HFF-Myc (cell line): ENCODE data around the gene PLEKHG3.

Experiments used
- DNase-seq: peaks from one replicate; pipeline ENCODE4 v3.0.0-alpha.2; 2011; ENCODE audit warnings: low read depth; ENCODE audit errors: extremely low read depth
- H3K4me3 ChIP-seq: replicated peaks from 2 replicates; pipeline ENCODE4 v1.5.1; 2011; ENCODE audit warnings: low read depth, mild to moderate bottlenecking, control low read depth, low read length
- TF ChIP-seq, protein P1 (sequence below): IDR thresholded peaks from 2 replicates; pipeline ENCODE4 v1.5.1; 2012; ENCODE audit warnings: mild to moderate bottlenecking, low read depth, low read length, control low read depth; ENCODE audit errors: missing control alignments

PLEKHG3 gene

DNA sequence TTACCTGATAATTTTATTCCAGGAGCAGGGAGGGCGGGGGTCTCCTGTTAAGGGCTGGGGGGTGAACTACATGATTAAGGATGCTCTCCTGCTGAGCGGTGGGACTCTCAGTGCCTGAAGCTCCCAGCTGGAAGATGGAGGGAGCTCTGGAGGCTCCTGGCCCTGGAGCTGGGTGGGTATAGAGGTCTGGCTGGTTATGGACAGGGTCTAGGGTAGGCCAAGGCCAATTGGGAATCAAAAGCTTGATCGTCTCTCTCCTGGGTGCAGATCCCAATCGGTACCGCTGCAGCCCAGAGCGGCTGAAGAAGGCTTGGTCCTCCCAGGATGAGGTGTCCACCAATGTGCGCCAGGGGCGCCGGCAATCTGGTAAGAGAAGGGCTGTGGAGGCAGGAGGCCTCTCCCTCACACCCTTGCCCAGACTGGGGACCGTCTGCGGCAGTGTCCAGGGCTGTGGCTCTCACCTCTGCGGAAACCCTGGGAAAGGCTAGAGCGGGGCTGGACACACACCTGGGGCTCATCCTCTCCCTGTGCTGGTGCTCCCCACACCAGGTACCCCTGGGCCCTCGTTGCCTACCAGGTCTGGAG, 28.4 kb downstream of the PLEKHG3 start:
- no peak overlapping the region for H3K4me3 ChIP-seq
- TF ChIP-seq, protein P1, sequence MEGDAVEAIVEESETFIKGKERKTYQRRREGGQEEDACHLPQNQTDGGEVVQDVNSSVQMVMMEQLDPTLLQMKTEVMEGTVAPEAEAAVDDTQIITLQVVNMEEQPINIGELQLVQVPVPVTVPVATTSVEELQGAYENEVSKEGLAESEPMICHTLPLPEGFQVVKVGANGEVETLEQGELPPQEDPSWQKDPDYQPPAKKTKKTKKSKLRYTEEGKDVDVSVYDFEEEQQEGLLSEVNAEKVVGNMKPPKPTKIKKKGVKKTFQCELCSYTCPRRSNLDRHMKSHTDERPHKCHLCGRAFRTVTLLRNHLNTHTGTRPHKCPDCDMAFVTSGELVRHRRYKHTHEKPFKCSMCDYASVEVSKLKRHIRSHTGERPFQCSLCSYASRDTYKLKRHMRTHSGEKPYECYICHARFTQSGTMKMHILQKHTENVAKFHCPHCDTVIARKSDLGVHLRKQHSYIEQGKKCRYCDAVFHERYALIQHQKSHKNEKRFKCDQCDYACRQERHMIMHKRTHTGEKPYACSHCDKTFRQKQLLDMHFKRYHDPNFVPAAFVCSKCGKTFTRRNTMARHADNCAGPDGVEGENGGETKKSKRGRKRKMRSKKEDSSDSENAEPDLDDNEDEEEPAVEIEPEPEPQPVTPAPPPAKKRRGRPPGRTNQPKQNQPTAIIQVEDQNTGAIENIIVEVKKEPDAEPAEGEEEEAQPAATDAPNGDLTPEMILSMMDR: no peak
- DNase-seq: no peak

DNA sequence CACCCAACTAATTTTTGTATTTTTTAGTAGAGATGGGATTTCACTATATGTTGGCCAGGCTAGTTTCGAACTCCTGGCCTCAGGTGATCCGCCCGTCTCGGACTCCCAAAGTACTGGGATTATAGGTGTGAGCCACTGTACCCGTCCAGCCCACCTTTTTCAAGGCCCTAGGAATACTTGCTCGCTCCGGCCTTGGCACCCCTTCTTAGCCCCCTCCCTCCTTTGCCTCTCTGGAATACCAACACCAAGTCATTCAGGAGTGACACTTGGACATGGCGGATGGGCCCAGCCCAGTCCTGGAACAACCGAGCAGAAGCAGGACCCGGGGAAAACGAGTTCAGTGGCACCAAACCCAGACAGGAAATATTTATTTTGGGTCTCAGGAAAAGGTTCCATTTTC, 29.1 kb downstream of the PLEKHG3 start:
- TF ChIP-seq, protein P1: no peak
- DNase-seq: no peak

DNA sequence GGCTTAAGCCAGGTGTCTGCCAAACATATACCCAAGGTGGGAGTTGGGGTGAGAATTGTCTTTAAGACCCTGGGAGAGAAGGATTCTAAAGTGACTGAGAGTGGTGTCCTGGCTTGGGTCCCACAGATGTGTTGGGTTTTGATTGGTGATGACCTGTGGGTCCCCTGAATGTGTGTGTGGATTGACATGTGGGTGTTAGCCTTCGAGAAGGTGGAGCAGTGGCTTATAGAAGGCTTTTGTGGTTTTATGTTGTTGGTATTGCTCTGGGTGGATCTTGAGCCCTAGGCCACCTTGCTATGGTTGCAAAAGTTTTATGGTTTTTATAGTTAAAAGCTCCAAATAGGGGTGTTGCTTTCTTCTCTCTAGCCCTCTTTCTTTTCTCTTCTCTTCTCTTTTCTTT, 29.7 kb downstream of the PLEKHG3 start:
- DNase-seq: no peak
- H3K4me3 ChIP-seq: no peak overlapping the region
- TF ChIP-seq, protein P1: no peak

More for the DNA sequence above, 29.1 kb downstream of the PLEKHG3 start:
- no peak overlapping the region for H3K4me3 ChIP-seq

DNA sequence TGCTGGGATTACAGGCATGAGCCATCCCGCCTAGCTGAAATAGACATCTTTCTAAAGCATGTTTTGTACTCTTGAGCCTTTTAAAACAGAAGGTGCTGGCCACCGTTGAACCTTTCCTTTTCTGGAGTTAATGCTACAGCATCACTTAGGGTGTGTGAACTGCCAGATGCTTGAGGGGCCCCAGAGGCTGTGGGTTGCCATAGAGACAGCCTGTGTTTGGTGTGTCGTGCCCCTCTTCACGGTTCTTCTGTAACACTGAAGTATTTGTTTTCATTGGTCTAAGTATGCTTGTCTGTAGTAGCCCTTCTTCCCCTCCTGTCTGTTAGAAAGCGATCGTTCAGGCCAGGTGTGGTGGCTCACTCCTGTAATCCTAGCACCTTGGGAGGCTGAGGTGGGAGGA, 30.8 kb downstream of the PLEKHG3 start:
- H3K4me3 ChIP-seq: no peak overlapping the region
- no peak for DNase-seq
- TF ChIP-seq, protein P1: no peak

DNA sequence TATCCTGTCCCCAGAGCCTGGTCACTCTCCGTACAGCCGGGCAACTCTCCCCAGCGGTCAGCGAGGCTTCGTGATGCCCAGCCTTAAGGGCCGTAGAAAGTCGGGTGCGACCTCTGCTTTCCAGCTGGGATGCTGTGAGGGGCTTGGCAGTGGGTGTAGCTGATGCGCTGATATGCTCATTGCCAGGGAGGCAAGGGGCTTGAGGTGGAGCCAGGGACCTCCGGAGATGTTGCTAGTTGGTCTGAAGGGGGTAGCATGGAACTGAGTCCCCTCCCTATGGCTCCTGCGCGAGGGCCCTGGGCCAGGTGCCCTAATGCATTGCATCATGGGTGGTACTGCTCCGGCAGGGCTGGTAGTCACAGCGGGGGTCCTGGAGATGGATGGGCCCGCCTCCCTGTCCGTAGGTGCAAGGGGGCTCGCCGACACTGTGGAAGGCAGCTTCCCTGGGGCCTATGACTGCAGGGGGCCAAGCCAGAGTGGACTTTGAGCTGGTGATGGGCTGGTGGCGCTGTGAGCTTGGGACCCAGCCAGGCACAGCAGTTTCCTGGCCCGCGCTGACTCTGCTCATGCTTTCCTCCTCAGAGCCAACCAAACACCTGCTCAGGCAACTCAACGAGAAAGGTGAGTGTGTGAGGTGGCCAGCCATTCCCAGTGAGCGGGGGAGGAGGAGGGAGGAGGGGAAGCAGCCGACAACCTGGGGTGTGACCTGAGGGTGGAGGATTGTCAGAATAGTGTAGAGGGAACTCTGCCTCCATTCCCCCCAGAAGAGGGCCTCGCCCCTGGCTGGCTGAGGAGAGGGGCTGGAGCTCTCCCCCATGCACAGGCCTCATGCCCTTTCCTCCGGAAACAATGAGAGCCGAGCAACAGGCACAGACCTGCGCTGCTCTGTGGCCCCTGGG, 32.3 kb downstream of the PLEKHG3 start:
- H3K4me3 ChIP-seq: no peak overlapping the region
- no peak for DNase-seq
- TF ChIP-seq, protein P1: no peak

DNA sequence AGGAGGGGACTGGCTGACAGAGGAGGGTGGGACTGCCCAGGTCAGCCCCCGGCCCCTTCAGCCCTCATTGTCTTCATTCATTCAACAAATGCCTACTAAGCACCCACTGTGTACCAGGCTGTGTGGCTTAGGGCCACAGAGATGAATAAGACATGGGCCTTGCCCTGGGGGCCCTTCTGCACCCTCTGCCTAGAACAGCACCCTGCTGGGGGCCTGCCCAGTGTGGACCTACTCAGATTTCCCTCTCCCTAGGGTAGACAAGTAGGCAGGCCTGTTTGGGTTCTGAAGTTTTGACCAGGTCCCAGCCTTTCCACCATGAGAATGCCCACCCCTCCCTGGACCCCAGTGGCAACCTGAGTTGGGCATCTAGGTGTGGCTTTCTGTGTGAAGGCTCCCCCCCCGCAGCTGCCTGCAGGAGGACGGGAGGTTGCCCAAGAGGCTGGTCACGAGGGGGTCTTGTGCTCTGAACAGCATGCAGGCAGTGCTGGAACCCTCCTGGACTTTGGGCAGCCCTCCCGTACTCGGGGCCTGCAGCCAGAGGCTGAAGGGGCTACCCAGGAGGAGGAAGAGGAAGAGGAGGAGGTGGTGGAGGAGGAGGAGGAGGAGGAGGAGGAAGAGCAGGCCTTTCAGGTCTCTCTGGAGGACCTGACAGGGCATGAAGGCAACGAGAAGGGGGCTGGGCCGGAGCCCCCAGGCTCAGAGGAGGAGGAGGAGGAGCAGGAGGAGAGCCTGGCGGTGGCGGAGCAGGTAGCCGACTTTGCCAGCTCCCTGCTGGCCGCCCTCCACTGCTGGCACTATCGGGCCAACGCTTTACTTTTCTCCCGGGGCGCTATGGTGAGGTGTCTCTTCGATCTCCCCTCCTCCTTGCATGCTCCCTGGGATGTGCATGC, 33.4 kb downstream of the PLEKHG3 start:
- TF ChIP-seq, protein P1: no peak
- DNase-seq: no peak
- H3K4me3 ChIP-seq: no peak overlapping the region
